ENCODE measurements around the gene KRT35.

GRCh38 chr17:41486809-41487530 lies 6.0 kb upstream of the KRT35 start:
- TF ChIP-seq FOXM1 (IDR thresholded peaks at IDR 0.05; ENCODE audit: low read depth, low read length) = no peak
- no peak for TF ChIP-seq TAF1 (IDR thresholded peaks at IDR 0.05; ENCODE audit: borderline replicate concordance, low read depth, low read length)
- TF ChIP-seq CTCF (IDR thresholded peaks at IDR 0.05 in 2 of 3, conservative IDR thresholded peaks at IDR 0.05 in 1 of 3; ENCODE audit: control insufficient read depth in 2 of 3, extremely low read depth in 1 of 3, insufficient read depth in 1 of 3, low read depth in 3 of 3, low read length in 3 of 3) = peak; percentile 34 to 67 (median 63); a peak in 5 of 6 replicates
- TF ChIP-seq POLR2A (IDR thresholded peaks at IDR 0.05; ENCODE audit: low read depth, low read length) = no peak
- TF ChIP-seq ZNF687 (IDR thresholded peaks at IDR 0.05) = no peak
- no peak for TF ChIP-seq JUND (IDR thresholded peaks at IDR 0.05; ENCODE audit: low read depth, low read length)

Data from GM12878 (cell line).